ENCODE data around the gene IER2.
"Not testable (repeated sequence)": the region's sequence is repeated elsewhere in the genome, so short reads cannot be mapped to it uniquely, and the experiment has no call there.

Gene IER2

GRCh38 chr19:13159713-13160112 lies 9.5 kb downstream of the IER2 start:
- DNase-seq (ENCODE audit: insufficient read length, low spot score) = no peak
- TF ChIP-seq POLR2A (IDR thresholded peaks at IDR 0.05; ENCODE audit: low read depth, low read length) = no peak
- no peak for FAIRE-seq

GRCh38 chr19:13160557-13160956 lies 10.3 kb downstream of the IER2 start:
- DNase-seq (ENCODE audit: insufficient read length, low spot score) (no peak), FAIRE-seq (no peak)
- no peak for TF ChIP-seq POLR2A (IDR thresholded peaks at IDR 0.05; ENCODE audit: low read depth, low read length)

GRCh38 chr19:13162724-13163608 lies 12.8 kb downstream of the IER2 start:
- FAIRE-seq (peak; percentile 41), DNase-seq (ENCODE audit: insufficient read length, low spot score) (peak; percentile 67)

GRCh38 chr19:13163609-13164342 lies 13.6 kb downstream of the IER2 start:
- peak; percentile 67 for TF ChIP-seq POLR2A (IDR thresholded peaks at IDR 0.05; ENCODE audit: low read depth, low read length)
- peak; percentile 68 for DNase-seq (ENCODE audit: insufficient read length, low spot score)
- FAIRE-seq = no peak

More at GRCh38 chr19:13162724-13163608, 12.8 kb downstream of the IER2 start:
- peak; percentile 73 for TF ChIP-seq POLR2A (IDR thresholded peaks at IDR 0.05; ENCODE audit: low read depth, low read length)

- peak; percentile 23; the same call in 1 of the 2 replicates for TF ChIP-seq POLR2A (IDR thresholded peaks at IDR 0.05; ENCODE audit: low read depth, low read length)
- no peak for FAIRE-seq
Measured at GRCh38 chr19:13164343-13165161, 14.3 kb downstream of the IER2 start.

GRCh38 chr19:13165162-13165997 lies 15.2 kb downstream of the IER2 start:
- no peak for FAIRE-seq
- DNase-seq (ENCODE audit: insufficient read length, low spot score) = no peak
- TF ChIP-seq POLR2A (IDR thresholded peaks at IDR 0.05; ENCODE audit: low read depth, low read length) = no peak

More at GRCh38 chr19:13164343-13165161, 14.3 kb downstream of the IER2 start:
- no peak for DNase-seq (ENCODE audit: insufficient read length, low spot score)

GRCh38 chr19:13166151-13166550 lies 15.9 kb downstream of the IER2 start:
- FAIRE-seq = not testable (repeated sequence)

GRCh38 chr19:13169769-13170168 lies 19.6 kb downstream of the IER2 start:
- peak; percentile 38 for TF ChIP-seq POLR2A (IDR thresholded peaks at IDR 0.05; ENCODE audit: low read depth, low read length)
- FAIRE-seq (no peak), DNase-seq (ENCODE audit: insufficient read length, low spot score) (peak; percentile 89)

More at GRCh38 chr19:13166151-13166550, 15.9 kb downstream of the IER2 start:
- not testable (repeated sequence) for DNase-seq (ENCODE audit: insufficient read length, low spot score)

- no peak for DNase-seq (ENCODE audit: insufficient read length, low spot score)
- no peak for FAIRE-seq
- TF ChIP-seq POLR2A (IDR thresholded peaks at IDR 0.05; ENCODE audit: low read depth, low read length) = no peak
Measured at GRCh38 chr19:13171146-13171545, 20.9 kb downstream of the IER2 start.

GRCh38 chr19:13172346-13173138 lies 22.3 kb downstream of the IER2 start:
- TF ChIP-seq POLR2A (IDR thresholded peaks at IDR 0.05; ENCODE audit: low read depth, low read length) = no peak; the same call in 1 of the 2 replicates
- no peak for FAIRE-seq
- peak; percentile 77 for DNase-seq (ENCODE audit: insufficient read length, low spot score)

- TF ChIP-seq POLR2A (IDR thresholded peaks at IDR 0.05; ENCODE audit: low read depth, low read length) = no peak
- DNase-seq (ENCODE audit: insufficient read length, low spot score) (no peak), FAIRE-seq (no peak)
Measured at GRCh38 chr19:13173139-13173737, 23.0 kb downstream of the IER2 start.

GRCh38 chr19:13176345-13176744 lies 26.1 kb downstream of the IER2 start:
- TF ChIP-seq POLR2A (IDR thresholded peaks at IDR 0.05; ENCODE audit: low read depth, low read length) = no peak
- no peak for FAIRE-seq
- no peak for DNase-seq (ENCODE audit: insufficient read length, low spot score)

GRCh38 chr19:13177584-13177983 lies 27.4 kb downstream of the IER2 start:
- not testable (repeated sequence) for FAIRE-seq; DNase-seq (ENCODE audit: insufficient read length, low spot score)

GRCh38 chr19:13178291-13178690 lies 28.1 kb downstream of the IER2 start:
- not testable (repeated sequence) for DNase-seq (ENCODE audit: insufficient read length, low spot score); FAIRE-seq
